Astrocyte (in vitro differentiated cells and primary cell): ENCODE measurements around the gene TBC1D8.

Experiments used
- EZH2 ChIP-seq: IDR thresholded peaks from 2 replicates; pipeline ENCODE4 v1.6.1; 2012; ENCODE audit warnings: mild to moderate bottlenecking, low read length, inconsistent platforms; ENCODE audit not compliant: insufficient read depth
- TF ChIP-seq, protein P1 (sequence below): IDR thresholded peaks from 2 replicates; pipeline ENCODE4 v1.5.1; 2011; ENCODE audit warnings: low read depth, mild to moderate bottlenecking, inconsistent platforms, low read length, moderate library complexity; ENCODE audit not compliant: insufficient read depth

- TF ChIP-seq, protein P1, sequence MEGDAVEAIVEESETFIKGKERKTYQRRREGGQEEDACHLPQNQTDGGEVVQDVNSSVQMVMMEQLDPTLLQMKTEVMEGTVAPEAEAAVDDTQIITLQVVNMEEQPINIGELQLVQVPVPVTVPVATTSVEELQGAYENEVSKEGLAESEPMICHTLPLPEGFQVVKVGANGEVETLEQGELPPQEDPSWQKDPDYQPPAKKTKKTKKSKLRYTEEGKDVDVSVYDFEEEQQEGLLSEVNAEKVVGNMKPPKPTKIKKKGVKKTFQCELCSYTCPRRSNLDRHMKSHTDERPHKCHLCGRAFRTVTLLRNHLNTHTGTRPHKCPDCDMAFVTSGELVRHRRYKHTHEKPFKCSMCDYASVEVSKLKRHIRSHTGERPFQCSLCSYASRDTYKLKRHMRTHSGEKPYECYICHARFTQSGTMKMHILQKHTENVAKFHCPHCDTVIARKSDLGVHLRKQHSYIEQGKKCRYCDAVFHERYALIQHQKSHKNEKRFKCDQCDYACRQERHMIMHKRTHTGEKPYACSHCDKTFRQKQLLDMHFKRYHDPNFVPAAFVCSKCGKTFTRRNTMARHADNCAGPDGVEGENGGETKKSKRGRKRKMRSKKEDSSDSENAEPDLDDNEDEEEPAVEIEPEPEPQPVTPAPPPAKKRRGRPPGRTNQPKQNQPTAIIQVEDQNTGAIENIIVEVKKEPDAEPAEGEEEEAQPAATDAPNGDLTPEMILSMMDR, result no peak
- no peak for TF ChIP-seq EZH2
Measured at GRCh38 chr2:100983201-100983600, 168.0 kb downstream of the TBC1D8 start.
